Measurements from ENCODE around the gene PPP6R1.

PPP6R1 gene

DNA sequence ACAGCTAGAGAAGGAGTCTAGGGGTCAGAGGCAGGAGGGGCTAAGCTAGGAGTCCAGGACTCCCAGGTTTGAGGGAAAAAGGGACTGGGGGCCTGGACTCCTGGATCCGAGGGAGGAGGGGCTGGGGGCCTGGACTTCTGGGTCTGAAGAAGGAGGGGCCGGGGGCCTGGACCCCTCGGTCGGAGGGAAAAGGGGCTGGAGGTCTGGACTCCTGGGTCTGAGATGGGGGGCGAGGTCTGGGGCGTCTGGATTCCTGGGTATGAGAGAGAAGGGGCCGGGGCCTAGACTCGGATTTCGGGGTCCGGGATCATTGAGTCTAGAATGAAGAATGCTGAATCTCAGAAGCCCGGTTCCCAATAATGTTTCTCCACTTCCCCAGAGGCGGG, 43.5 kb upstream of the PPP6R1 start:
- H3K4me1 ChIP-seq, result peaks cover 15 to 53% (median 29%) of the 10 kb centered on the region in 10 experiments; a peak in 19 of 20 replicates
- H4K20me1 ChIP-seq, result no peaks in the 10 kb centered on the region
- H3K27me3 ChIP-seq, result no peaks in the 10 kb centered on the region
- H3K4me2 ChIP-seq, result peak overlapping the region; percentile 74 to 97 (median 86)
- peak overlapping the region; percentile 46 to 71 (median 58) for H3K4me3 ChIP-seq
- H3K36me3 ChIP-seq, result peaks cover 7 to 49% (median 42%) of the 10 kb centered on the region in 11 experiments
- peak overlapping the region; percentile 53 to 77 (median 61); a peak in 20 of 22 replicates for H3K27ac ChIP-seq
- no peak for TF ChIP-seq Cebpa-rat (IDR thresholded peaks at IDR 0.05)
- no peaks in the 10 kb centered on the region for H3K9me3 ChIP-seq (replicated peaks in 1 of 11)
- H3K9ac ChIP-seq, result peak overlapping the region; percentile 59 to 80 (median 75)

DNA sequence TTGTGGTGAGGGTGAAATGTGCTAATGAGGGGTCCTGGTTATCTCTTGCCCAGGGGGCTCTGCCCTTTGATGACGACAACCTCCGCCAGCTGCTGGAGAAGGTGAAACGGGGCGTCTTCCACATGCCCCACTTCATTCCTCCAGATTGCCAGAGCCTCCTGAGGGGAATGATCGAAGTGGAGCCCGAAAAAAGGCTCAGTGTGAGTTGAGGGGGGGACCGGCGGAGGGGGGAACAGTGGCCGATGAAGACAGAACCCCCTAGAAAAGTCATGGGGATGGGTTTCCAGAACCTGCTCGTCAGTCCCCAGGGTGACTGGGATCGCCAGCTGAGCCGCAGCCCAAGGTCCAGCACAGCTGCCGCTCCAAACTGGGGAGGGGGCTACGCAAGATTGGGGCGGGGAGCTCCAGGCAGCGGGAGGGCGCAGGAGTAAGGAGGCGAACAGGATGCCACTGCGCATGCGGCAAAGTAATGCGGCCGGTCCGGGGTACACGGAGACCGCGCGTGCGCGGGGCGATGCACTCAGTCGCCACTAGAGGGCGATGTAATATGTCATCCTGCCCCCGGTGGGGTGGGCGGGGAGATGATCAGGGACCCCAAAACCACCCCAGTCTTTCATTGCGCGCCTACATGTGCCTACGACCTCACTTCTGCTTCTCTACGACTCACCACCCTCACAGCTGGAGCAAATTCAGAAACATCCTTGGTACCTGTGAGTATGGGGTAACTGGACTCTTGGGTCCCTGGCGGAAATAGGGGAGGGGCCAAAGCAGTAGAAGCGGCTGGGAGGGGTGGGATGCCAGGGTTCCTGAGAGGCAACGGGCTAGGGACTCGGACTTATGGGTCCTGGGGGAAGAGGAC, 42.9 kb upstream of the PPP6R1 start:
- Histone ChIP-seq H3K4me2 (peak overlapping the region; percentile 74 to 97 (median 86)), H4K20me1 (no peaks in the 10 kb centered on the region), H3K36me3 (peaks cover 2 to 45% (median 37%) of the 10 kb centered on the region in 11 experiments; a peak in 21 of 22 replicates), H3K4me1 (peaks cover 15 to 50% (median 28%) of the 10 kb centered on the region in 10 experiments; a peak in 19 of 20 replicates), H3K27me3 (no peaks in the 10 kb centered on the region), H3K9me3 (replicated peaks in 1 of 11) (no peaks in the 10 kb centered on the region), H3K4me3 (peak overlapping the region; percentile 46 to 71 (median 58)), H3K27ac (peak overlapping the region; percentile 53 to 77 (median 61); a peak in 21 of 22 replicates), H3K9ac (peak overlapping the region; percentile 59 to 80 (median 75))
- TF ChIP-seq Cebpa-rat (IDR thresholded peaks at IDR 0.05), result no peak

DNA sequence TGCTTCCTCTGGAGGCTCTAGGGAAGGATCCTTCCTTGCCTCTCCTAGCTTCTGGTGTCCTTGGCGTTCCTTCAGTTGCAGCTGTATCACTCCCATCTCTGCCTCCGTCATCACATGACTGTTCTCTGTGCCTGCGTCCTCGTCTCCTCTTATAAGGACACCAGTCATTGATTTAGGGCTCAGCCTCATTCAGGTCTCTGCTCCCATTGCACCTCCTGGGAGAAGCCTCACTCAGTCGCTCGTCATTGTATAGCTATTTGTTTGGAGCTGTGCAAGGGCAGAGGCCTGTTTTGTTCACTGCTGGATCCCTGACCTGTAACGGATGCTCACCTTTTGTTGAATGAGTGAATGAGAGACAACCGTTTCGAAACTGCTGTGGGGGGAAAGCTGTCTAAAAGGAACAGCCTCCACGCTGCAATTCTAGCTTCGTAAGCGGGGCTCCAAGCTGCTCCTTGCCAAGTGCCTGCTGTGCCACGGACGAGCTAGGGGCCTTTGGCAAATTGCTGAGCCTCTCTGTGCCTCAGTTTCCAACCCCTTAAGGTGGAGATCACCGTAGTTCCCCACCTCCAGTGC, 42.2 kb upstream of the PPP6R1 start:
- no peaks in the 10 kb centered on the region for H4K20me1 ChIP-seq
- peak overlapping the region; percentile 74 to 97 (median 86); a peak in 21 of 22 replicates for H3K4me2 ChIP-seq
- peaks cover 0 to 41% (median 30%) of the 10 kb centered on the region in 11 experiments; a peak in 20 of 22 replicates for H3K36me3 ChIP-seq
- peak overlapping the region in 6 of 11 experiments; percentile 61 to 78 (median 76); a peak in 8 of 22 replicates for H3K9ac ChIP-seq
- H3K27me3 ChIP-seq, result no peaks in the 10 kb centered on the region
- peak overlapping the region in 5 of 11 experiments; percentile 58 to 72 (median 64); a peak in 4 of 22 replicates for H3K27ac ChIP-seq
- peak overlapping the region in 3 of 10 experiments; percentile 57 to 64 (median 59); a peak in 3 of 20 replicates for H3K4me3 ChIP-seq
- H3K4me1 ChIP-seq, result peaks cover 15 to 43% (median 25%) of the 10 kb centered on the region in 10 experiments; a peak in 19 of 20 replicates
- no peak for TF ChIP-seq Cebpa-rat (IDR thresholded peaks at IDR 0.05)
- H3K9me3 ChIP-seq (replicated peaks in 1 of 11), result no peaks in the 10 kb centered on the region

DNA sequence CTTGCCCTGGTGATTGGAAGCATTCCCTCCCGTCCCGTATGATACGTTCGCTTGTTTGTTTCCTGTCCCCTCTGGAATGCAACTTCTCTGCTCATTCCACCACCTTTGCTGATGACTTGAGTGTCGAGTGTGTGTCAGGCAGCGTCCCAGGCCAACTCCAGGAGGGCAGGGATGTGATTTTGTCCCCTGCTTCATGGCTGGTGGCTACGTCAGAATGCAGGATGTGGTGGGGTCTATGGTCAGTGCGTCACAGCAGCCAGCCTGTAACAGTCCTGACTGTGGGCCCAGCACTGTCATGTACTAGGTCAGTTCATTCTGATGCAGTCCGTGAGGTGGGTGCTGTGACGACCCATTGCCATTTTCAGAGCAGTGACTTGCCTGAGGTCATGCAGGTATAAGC, 41.2 kb upstream of the PPP6R1 start:
- H3K4me2 ChIP-seq, result no peak overlapping the region
- no peak overlapping the region for H3K27ac ChIP-seq
- peaks cover 0 to 43% (median 35%) of the 10 kb centered on the region in 11 experiments; a peak in 17 of 22 replicates for H3K36me3 ChIP-seq
- H3K27me3 ChIP-seq, result no peaks in the 10 kb centered on the region
- H3K9ac ChIP-seq, result no peak overlapping the region
- H4K20me1 ChIP-seq, result no peaks in the 10 kb centered on the region
- H3K9me3 ChIP-seq (replicated peaks in 1 of 11), result no peaks in the 10 kb centered on the region
- H3K4me3 ChIP-seq, result no peak overlapping the region
- H3K4me1 ChIP-seq, result peaks cover 8 to 33% (median 22%) of the 10 kb centered on the region in 10 experiments; a peak in 19 of 20 replicates
- no peak for TF ChIP-seq Cebpa-rat (IDR thresholded peaks at IDR 0.05)

DNA sequence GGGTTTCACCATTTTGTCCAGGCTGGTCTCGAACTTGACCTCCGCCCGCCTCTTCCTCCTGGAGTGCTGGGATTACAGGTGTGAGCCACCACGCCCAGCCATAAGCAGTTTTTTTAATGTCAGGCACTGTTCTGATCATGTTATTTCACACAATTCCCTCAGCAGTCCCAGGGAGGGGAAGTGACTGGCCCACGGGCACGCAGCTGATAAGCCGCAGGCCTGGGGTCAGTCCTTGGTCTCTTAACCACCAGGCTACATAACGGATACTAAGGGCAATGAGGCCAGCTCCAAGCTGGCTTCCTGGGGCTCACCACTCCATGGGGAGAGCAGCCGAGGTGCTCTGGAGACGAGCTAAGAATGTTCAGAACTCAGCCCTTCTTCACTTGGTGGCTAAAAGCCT, 38.5 kb upstream of the PPP6R1 start:
- H3K9ac ChIP-seq, result no peak overlapping the region
- TF ChIP-seq Cebpa-rat (IDR thresholded peaks at IDR 0.05), result no peak
- H3K4me2 ChIP-seq, result no peak overlapping the region
- H3K9me3 ChIP-seq (replicated peaks in 1 of 11), result no peaks in the 10 kb centered on the region
- H3K27ac ChIP-seq, result no peak overlapping the region
- H3K4me3 ChIP-seq, result no peak overlapping the region
- no peaks in the 10 kb centered on the region for H3K27me3 ChIP-seq
- peaks cover 0 to 48% (median 28%) of the 10 kb centered on the region in 11 experiments; a peak in 17 of 22 replicates for H3K36me3 ChIP-seq
- peaks cover 1 to 12% (median 10%) of the 10 kb centered on the region in 10 experiments; a peak in 17 of 20 replicates for H3K4me1 ChIP-seq
- no peaks in the 10 kb centered on the region for H4K20me1 ChIP-seq

DNA sequence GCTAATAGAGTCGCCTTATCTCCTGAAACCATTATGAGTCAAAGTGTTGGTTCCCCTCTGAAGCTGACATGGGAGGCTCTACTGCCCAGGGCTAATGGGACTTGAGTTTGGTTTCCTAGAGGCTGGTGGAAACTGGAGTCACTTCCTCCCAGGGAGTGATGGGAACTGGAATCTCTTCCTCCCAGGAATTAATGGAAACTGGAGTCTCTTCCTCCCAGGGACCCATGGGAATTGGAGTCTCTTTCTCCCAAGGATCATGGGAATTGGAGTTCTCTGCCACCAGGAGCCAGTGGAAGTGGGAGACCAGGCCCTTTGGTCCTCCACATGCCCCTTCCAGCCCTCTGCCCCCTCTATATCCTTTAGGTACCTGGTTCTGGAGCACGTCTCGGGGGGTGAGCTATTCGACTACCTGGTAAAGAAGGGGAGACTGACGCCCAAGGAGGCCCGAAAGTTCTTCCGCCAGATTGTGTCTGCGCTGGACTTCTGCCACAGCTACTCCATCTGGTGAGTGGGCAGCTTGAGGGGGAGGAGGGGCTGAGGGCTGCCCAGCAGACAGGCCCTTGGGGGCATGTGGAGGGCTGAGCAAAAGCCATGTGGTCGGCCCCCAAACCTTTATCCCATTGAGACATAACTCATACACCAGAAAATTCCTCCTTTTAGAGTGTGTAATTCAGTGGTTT, 30.4 kb upstream of the PPP6R1 start:
- peaks cover 0 to 19% (median 11%) of the 10 kb centered on the region in 10 experiments; a peak in 15 of 20 replicates for H3K4me1 ChIP-seq
- no peak overlapping the region for H3K27ac ChIP-seq
- H3K27me3 ChIP-seq, result no peaks in the 10 kb centered on the region
- TF ChIP-seq Cebpa-rat (IDR thresholded peaks at IDR 0.05), result no peak
- no peaks in the 10 kb centered on the region for H4K20me1 ChIP-seq
- no peak overlapping the region for H3K4me2 ChIP-seq
- no peak overlapping the region for H3K9ac ChIP-seq
- no peak overlapping the region for H3K4me3 ChIP-seq
- peaks cover 0 to 50% (median 18%) of the 10 kb centered on the region in 11 experiments; a peak in 13 of 22 replicates for H3K36me3 ChIP-seq
- no peaks in the 10 kb centered on the region for H3K9me3 ChIP-seq (replicated peaks in 1 of 11)

DNA sequence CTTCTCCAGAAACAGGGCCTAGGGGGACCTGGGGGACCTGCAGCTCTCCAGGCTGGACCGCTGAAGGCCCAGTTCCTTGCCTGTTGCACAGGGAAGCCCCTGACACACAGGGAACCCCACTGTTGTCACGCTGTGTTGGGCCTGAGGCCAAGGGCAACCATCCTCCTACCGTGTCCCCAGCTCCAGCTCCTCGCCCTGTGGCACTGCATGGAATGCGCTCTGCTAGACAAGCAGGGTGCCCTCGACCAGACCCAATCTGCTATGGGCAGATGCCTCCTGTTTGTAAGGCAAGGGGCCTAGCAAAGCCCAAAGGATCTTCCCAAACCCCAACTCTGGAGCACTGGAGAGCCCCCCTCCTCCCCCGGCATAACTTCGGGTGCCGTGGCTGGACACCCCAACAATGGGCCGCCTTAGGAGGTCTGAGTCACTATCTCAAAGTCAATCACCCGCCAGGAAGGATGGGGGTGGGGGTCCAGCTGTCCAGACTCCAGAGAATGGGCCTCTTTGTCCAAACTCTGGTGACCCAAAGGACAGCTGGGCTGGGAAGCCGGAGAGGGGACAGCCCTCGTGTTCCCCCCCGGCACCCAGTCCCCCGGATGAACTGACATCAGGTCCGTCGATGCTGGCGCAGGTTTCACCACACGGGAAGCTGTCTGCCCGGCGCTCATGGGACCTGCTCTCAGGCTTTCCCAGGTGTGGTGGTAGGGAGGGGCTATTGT, 28.7 kb upstream of the PPP6R1 start:
- Histone ChIP-seq H3K4me1 (peaks cover 0 to 30% (median 21%) of the 10 kb centered on the region in 10 experiments; a peak in 15 of 20 replicates), H3K4me3 (no peak overlapping the region), H3K27ac (no peak overlapping the region), H3K36me3 (peaks cover 0 to 34% (median 4%) of the 10 kb centered on the region in 11 experiments; a peak in 10 of 22 replicates), H3K9me3 (replicated peaks in 1 of 11) (no peaks in the 10 kb centered on the region), H3K4me2 (no peak overlapping the region), H4K20me1 (no peaks in the 10 kb centered on the region), H3K27me3 (no peaks in the 10 kb centered on the region), H3K9ac (no peak overlapping the region; a peak in 1 of 22 replicates)
- TF ChIP-seq Cebpa-rat (IDR thresholded peaks at IDR 0.05), result no peak

Measured in BLaER1 treated with 17β-estradiol and CSF1 and Interleukin-3, amounts not matched to agents 10 nM and 100 nM (cell line).